ENCODE results near the gene MNAT1.

The MNAT1 gene

GRCh38 chr14:60893911-60894310 is 159.3 kb downstream of the MNAT1 start:
- no peak for DNase-seq

DNA sequence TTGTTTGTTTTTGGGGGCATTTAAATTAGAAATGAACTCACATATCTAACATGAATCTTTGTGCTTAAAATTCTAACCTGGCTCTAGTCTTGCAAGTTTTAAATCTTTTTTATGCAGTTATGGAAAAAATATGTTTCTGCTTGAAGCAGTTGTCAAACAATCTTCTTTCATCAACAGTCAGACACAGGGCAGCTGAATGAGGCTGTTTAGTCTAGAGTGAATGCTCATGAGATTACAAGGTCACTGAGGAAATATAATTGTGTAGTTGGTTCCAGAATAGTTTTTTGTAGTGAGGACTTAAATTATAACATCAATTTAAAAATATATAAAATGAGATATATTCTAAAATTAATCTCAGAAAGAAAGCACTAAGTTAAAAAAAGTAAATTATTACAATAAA is 169.8 kb downstream of the MNAT1 start:
- DNase-seq: no peak

DNA sequence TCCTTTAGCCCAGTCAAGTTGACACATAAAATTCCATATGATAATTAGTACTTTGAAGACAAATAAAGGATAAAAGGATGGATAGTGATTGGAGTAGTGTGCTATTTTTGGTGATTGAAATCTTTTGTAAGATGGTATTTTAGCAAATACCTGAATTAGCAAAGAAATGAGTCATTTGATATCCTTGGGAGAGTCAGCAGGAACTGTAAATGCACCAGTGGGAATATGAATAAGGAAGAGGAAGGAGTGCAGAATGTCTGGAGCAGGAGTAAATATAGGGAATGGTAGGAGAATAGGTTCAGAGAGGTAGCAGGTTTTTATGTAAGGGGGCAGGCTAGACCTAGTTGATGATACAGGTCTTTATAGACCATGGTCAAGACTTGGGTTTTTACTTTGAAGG is 171.4 kb downstream of the MNAT1 start:
- no peak for DNase-seq

GRCh38 chr14:60915781-60916180 is 181.2 kb downstream of the MNAT1 start:
- no peak for DNase-seq

- DNase-seq: no peak
These were observed 187.5 kb downstream of the MNAT1 start for GRCh38 chr14:60922050-60922449.

DNA sequence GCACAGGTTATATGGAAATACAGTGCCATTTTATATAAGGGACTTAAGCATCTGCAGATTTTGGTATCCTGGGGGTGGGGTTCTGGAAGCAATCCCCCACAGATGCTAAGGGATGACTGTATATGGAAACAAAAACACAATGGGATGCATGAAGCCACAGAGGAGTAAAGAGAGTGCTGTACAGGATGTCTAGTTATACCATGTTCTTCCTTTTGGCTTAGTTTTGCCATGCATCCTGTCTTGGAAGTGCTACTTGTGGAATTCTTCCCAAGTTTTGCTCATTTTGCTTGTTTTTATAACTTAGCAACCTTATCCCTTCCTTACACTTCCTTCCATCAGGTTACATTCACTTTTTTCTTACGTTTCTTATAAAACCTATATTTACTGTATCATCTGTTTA is 190.7 kb downstream of the MNAT1 start:
- no peak for DNase-seq

GRCh38 chr14:60926002-60926401 is 191.4 kb downstream of the MNAT1 start:
- no peak for DNase-seq

DNA sequence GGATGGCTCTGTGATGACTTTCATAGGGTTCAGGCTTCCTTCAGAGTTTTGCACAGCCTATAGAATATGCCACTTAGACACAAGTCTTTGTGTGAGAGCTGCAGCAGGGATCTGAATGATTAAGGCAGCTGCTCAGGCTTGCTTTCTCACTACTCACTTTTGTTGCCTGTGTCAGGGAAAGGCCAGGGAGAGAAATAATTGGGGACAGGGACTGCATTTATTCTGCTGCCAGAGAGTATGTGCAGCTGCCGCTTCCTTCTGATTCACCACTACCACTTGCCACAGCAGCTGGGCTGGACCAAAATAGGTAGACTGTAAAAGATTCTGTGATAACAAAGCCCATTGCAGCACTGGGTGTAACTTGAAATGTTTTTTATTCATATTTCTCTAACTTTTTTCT is 196.7 kb downstream of the MNAT1 start:
- no peak for DNase-seq

DNA sequence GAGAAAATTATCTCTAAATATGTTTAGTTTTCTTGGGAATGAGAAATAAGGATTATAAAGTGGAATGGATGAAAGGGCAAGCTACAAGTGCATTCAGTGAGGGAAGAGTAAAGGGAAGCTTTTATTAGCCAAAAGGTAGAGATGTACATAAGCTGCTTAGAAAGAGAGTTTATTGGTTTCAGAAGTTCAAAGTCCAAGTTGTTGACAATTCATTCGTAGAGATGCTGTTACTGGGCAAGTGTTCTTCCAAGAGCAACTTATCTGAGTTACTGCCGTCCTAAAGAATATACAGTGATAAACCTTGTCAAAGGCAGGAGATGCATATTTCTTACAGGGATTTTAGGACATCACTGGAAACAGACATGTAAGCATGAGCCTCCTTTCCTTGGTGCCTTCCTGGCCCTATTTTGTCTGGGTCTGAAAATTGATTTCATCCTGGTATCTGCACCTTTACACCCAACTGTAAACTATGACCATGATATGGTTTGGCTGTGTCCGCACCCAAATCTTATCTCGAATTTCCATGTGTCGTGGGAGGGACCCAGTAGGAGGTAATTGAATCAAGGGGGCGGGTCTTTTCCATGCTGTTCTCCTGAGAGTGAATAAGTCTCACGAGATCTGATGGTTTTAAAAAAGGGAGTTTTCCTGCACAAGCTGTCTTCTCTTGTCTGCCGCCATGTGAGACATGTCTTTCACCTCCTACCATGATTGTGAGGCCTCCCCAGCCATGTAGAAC is 199.5 kb downstream of the MNAT1 start:
- no peak for DNase-seq

- DNase-seq: no peak
These were observed 200.8 kb downstream of the MNAT1 start for GRCh38 chr14:60935319-60935718.

- no peak for DNase-seq
These were observed 209.1 kb downstream of the MNAT1 start for GRCh38 chr14:60943637-60944032.

DNA sequence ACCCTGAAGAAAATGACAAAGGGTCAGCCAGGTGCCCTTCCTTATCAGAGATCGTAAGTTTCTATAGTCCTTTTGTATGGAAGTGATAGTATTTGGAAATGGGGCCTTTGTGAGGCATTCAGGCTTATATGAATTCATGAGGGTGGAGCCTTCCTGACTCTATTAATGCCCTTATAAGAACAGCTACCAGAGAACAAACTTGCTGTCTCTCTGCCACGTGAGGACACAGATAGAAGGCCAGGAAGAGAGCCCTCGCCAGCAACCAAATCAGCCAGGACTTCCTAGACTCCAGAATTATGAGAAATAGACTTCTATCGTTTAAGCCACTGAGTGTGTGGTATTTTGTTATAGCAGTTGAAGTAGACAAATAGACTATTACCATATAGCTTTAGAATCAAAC is 209.6 kb downstream of the MNAT1 start:
- no peak for DNase-seq

GRCh38 chr14:60945984-60946383 is 211.4 kb downstream of the MNAT1 start:
- DNase-seq: no peak

GRCh38 chr14:60946773-60947172 is 212.2 kb downstream of the MNAT1 start:
- DNase-seq: no peak

DNA sequence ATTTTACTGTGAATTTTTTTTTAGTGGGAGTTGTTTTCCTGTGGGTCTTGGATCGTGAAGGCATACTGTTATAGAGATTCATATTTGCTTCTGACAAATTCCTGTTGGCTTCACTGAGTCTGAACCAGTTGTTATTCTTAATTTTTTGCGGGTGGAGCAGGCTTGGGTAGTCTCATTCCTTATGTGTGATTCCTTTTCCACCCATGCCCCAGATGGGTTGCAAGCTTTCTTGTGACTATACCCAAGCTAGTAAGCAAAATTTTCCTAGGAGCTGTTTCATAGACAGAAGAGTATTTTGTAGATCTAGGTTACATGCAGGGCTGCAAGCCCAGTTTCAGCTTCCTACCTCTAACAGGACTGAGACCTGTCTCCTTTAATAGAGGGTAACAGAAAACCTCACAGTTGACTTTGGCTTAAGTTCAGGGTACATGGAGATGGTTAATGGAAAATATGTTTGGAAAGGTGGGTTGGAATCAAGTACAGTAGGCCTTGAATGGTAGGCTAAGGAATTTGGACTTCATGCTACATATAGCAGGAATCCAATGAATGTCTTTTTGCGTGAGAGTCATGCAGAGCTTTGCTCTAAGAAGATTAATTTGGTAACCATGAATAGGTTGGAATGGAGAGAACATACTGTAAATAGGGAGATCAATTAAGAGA is 217.3 kb downstream of the MNAT1 start:
- no peak for DNase-seq

- DNase-seq: no peak
These were observed 221.6 kb downstream of the MNAT1 start for GRCh38 chr14:60956202-60956601.

- no peak for DNase-seq
These were observed 222.1 kb downstream of the MNAT1 start for GRCh38 chr14:60956632-60957031.

GRCh38 chr14:60958146-60958545 is 223.6 kb downstream of the MNAT1 start:
- no peak for DNase-seq

- no peak for DNase-seq
These were observed 229.2 kb downstream of the MNAT1 start for GRCh38 chr14:60963761-60964160.

GRCh38 chr14:60964904-60965303 is 230.3 kb downstream of the MNAT1 start:
- no peak for DNase-seq

DNA sequence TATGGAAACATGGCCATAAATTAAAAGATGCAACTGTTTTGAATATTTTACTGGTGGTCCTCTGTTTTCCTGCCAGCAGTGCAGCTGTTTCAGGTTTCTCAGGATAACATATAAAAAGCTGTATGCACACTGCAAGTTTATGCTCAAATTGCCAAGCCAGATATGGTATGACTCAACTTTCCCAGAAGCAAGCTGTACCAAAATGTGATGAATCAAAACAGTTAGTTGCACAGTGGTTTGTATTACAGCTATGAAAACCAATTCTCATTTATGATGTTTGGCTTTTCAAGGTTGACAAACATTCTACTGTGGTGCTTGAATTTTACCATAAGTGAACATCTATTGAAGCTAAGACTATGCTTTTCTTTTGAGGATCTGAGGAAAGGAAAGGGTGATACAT is 230.8 kb downstream of the MNAT1 start:
- no peak for DNase-seq

DNA sequence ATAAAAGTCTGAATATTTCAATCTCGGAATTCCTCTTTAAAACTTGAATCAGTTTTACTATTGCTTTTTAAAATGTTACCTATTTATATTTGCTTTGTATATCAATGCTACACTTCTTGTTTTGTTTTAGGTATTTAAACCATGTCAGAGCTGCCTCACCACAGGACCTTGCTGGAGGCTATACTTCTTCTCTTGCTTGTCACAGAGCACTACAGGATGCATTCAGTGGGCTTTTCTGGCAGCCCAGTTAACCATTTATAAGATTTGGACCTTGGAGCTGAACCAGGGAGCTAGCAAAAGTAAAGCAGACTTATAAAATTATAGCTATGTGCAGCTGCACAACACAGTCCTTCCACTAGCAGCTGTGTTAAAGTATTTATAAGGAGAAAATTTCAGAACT is 233.5 kb downstream of the MNAT1 start:
- DNase-seq: no peak

DNA sequence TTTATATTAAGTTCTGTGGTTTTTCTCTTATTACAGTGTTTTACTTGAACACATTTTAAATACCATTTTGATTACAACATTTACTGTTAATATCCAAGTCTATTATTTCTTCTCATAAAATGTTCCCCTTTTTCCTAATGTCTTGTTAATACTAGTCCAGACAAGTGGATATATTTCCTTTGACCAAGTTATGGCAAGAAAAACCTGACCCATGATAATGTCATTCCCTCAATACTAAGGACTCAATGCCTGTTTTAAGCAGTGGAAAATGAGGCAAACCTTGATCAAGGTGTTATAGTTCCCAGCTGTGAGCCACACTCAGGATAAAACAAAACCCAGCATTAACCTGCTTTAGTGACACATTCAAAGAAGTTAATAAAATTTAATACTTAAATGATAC is 234.1 kb downstream of the MNAT1 start:
- DNase-seq: no peak

DNA sequence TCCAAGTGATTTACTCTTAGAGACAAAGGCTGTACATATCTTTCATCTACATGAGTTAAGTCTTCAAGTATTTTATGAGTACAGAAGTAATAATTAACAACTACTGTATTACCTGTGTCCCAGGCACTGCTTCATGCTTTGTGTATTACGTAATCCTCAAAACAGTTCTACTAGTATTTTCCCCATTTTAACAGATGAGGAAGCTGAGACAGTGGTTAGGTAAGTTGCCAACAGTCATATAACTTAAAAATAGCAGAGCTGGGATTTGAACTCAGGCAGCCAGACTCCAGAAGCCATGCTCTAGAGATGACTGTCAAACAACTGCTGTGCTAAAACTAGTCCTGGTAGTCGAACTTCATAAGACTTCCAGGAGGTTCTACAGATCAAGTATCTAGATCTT is 235.6 kb downstream of the MNAT1 start:
- no peak for DNase-seq

DNA sequence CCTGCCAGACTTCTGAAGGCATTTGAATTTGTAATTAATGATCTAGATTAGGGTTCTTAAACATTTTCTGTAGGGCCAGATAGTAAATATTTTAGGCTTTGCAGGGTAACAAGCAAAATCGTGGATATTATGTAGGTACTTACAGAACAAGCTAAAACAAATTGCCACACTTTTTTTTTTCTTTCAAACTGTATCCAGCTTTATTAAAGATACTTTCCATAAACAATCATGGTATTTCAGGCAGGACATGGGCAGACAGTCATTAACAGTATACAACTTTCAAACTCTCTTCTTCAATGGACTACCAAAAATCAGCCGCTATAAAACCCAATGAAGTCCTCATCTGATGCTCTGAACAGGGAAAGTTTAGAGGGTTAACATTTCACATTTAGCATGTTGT is 236.7 kb downstream of the MNAT1 start:
- no peak for DNase-seq
